Activated gamma-delta T cell (primary cell): ENCODE measurements around the gene CSAD.
"Not testable (repeated sequence)": the region's sequence is repeated elsewhere in the genome, so short reads cannot be mapped to it uniquely, and the experiment has no call there.

ENCODE experiments used
- DNase-seq: peaks from one replicate; lab custom pipeline; 2025; lab: John Stamatoyannopoulos, UW

Gene CSAD

DNA sequence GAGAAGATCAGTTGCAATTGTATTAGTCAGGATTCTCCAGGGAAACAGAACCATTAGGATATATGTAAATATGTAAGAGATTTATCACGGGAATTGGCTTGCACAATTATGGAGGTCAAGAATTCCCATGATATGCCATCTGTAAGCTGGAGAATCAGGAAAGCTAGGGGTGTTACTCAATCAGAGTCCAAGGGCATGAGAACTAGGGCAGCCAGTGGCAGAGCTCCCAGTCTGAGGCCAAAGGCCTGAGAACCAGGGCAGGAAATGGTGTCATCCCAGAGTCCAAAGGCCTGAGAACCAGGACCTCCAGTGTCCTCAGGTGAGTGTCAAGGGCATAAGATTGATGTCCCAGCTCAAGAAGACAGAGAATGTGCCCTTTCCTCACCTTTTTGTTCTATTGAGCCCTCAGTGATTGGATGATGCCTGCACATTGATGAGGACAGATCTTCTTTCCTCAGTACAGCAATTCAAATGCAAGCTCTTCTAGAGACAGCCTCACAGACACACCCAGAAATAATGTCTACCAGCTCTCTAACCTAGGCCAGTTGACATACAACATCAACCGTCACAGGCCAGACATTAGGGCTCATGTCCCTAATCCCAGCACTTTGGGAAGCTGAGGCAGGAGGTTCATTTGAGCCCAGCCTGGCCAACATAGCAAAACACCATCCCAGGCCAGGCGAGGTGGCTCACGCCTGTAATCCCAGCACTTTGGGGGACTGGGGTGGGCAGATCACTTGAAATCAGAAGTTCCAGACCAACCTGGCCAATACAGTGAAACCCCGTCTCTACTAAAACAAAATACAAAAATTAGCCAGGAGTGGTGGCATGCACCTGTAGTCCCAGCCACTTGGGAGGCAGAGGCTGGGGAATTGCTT is 35.1 kb downstream of the CSAD start:
- DNase-seq = no peak

DNA sequence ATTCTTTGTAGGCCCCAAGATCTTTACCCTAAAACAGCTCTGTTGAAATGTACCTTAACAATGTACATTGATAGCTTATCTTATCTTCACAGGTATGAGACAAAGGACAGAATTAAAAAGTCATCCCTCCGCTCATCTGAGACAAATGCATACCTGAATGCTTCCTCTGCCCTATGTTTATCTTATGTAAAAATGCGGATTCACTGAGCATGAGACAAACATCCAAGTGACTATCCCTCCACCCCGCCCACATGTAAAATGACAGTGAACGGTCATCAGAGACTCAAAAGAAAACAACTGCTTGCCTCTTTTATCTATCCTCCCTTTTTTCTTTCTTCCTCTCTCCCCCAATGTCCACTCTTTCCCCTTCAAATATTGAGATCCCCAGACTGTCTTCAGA is 37.4 kb downstream of the CSAD start:
- no peak for DNase-seq

DNA sequence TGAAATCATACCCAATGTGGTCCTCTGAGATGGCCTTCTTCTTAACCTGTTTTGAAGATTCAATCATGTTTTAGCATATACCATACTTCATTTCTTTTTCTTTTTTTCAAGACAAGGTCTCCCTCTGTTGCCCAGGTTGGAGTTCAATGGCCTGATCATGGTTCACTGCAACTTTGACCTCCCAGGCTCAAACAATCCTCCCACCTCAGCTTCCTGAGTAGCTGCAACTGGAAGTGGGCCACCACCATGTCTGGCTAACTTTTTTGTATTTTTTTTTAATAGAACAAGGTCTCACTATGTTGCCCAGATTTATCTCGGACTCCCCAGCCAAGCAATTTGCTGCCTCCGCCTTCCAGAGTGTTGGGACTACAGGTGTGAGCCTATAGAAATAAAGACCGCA is 47.0 kb downstream of the CSAD start:
- DNase-seq = no peak

DNA sequence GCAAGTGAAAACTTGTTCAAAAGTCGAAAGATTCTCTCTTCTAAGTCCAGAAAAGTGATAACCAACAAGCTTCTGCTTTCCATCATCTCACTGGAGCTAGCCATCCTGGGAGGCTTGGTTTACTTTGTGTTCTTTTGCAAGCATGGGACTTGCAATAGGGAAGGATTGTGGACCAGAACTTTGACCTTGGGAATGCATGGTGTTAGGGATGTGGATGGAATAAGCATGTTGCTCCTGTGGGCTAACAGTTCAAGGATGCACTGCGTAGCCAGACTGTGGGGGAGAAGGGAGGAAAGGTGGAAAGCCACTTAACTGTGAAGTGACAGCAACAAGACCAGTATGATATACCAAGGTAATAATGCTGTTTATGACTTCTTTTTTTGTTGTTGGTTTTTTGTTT is 48.9 kb downstream of the CSAD start:
- no peak for DNase-seq

DNA sequence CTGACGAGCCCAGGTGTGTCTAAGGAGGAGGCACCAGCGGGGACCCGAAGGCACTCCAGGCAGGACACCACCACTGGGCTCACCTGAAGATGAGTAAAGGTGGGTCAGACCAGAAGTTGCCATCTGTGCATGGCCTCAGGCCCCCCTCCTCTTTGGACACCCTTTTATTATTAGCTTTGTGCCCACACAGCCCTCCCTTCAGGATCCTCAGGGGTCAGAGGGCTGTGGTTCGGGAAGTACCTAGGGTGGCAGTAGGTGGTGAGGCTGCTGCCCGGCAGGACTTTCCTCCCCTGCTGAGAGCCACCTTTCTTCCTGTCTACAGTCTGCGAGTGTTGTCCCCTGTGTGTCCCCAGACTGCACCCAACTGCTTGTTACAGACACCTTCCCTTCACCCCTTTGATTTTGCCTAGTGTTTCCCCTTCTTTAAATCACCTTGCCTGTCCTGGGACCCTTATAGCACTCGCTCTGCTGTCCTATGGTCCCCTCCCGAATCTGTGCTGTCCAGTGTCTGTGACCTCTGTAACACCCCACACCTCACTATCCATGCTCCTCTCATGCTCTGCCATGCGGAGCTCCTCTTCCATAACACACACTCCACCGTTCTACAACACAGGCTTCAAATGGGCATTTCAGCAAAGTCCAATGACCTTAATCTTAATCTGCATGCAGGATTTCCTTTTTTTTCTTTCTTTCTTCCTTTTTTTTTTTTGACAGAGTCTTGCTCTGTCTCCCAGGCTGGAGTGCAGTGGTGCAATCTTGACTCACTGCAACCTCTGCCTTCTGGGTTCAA is 51.8 kb downstream of the CSAD start:
- no peak for DNase-seq

DNA sequence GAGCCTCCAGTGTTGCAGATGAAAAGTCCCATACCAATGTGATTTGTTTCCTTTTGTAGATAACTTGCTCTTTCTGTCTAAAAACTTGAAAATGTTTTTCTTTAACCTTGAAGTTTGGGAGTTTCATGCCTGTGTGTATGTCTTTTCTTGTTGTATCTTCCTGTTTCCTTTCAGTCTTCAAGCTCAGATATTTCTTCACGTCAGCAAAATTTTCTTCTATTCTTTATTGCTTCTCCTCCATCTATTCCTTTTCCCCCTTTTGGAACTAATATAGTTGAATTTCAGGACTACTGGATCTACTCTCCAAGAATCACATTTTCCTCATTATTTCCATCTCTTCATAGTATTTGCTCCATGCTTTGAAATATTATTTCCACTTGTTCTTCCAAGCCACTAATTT is 53.6 kb downstream of the CSAD start:
- no peak for DNase-seq

DNA sequence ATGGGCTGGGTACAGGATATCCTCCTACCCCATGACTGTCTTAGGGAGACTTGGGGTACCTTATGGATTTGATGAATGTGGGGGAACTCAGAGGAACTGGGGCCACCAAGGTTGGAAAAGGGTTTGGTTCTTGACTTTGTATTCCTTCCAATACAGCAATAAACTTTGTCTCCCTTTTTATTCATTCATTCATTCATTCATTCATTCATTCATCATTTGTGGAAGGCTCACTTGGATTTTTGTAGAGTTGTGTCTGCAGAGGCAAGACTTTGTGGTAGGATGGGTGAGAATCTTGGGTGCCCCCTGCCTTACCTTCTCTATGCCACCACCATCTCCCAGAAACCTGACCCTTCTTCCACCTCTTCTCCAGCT is 56.4 kb downstream of the CSAD start:
- no peak for DNase-seq

DNA sequence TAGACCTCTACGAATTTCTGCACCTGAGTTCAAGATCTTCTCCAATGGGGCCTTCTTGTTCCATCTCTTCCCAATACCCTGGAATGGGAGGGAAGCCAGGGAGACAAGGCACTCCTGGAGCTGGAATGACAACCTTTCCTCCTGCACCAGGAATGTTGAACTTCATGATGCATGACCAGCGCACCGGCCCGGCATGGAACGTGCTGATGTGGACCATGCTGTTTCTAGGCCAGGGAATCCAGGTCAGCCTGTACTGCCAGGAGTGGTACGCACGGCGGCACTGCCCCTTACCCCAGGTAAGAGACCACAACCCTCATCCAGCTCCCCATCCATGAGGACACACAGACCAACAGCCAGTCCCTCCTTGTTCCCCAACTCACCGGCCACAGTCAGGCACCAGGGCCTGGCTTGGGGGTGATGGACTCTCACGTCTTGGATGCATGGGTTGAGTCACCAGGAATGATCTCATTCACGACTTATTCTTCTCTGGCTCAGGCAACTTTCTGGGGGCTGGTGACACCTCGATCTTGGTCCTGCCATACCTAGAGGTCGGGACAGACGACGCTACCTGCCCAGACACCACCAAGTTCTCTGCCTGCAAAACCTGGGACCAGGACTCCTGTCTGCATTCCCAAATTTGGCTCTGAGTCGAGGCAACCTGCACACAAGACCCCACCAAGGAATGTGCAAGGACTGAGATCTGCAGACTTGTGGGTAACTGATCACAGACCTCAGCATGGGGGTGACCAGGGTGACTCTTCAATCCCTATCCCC is 57.0 kb downstream of the CSAD start:
- no peak for DNase-seq

DNA sequence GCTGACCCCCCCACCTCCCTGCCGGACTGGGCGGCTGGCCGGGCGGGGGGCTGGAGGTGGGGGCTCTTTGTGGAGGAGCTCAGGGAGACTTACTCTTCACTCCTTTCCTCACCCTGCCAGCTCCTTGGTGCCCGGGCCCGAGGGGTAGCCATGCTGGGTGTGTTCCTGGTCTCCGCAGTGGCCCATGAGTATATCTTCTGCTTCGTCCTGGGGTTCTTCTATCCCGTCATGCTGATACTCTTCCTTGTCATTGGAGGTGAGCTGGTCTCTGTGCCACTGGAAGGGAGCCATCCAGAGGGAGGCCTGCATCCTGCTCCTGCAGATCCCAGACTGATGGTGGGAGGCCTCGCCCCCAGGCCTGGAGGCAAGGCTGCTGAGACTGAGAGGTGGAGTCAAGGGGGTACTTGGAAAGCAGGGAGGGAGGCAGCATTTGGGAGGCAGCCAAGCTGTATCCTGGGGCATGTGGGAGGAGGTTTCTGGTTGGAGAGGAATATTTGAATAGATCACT is 57.7 kb downstream of the CSAD start:
- DNase-seq = no peak

DNA sequence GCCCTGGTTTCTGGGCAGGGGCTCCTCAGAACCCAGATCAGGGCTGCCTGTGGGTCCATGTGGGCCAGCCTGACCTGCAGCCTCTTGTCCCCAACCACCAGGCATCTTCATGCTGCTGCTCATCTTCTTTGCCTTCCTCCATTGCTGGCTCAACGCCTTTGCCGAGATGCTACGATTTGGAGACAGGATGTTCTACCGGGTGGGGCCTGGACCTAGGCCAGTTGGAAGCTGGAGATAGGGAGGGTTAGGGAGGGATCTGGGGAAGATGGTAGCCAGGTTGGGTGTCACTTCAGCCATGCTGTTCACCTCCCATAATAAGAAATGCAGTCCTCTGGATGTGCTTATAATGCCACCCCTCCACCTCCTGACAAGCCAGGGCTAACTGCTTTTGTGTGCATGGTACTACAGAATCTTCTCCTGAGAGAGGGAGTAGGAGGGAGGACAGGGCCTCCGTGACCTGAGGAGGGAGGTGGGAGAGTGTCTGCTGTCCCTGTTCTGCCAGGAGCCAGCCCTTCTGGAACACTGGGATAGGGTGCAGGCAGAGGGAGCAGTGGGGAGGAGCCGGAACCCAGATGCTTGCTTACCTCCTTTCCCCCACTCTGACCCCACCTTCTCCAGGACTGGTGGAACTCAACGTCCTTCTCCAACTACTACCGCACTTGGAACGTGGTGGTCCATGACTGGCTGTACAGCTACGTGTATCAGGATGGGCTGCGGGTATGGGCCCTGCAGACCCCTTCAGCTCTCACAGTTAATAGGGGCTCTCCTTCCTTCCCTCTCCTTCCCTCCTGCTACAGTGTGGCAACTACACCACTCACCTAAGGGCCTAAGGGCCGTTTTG is 59.8 kb downstream of the CSAD start:
- no peak for DNase-seq

DNA sequence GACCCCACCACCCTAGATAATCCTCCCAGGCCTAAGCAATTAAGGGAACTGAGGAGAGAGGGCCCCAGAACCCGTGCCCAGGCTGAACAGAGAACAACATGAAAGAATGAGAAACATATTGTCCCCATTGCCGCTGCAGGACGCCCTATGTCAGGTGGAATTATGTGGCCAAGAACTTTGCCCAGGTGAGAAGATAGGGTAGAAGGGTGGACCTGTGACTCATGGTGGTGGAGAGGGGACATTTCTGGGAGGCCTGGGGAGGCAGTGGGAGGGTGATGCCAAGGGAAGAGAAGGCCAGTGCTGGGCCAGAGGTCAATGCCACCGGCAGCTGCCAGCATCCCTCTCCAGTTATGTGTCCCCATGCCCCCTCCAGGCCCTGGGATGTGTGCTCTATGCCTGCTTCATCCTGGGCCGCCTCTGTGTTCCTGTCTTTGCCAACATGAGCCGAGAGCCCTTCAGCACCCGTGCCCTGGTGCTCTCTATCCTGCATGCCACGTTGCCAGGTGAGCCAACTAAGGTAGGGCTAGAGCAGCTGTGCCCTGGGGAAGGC is 61.9 kb downstream of the CSAD start:
- DNase-seq = no peak

DNA sequence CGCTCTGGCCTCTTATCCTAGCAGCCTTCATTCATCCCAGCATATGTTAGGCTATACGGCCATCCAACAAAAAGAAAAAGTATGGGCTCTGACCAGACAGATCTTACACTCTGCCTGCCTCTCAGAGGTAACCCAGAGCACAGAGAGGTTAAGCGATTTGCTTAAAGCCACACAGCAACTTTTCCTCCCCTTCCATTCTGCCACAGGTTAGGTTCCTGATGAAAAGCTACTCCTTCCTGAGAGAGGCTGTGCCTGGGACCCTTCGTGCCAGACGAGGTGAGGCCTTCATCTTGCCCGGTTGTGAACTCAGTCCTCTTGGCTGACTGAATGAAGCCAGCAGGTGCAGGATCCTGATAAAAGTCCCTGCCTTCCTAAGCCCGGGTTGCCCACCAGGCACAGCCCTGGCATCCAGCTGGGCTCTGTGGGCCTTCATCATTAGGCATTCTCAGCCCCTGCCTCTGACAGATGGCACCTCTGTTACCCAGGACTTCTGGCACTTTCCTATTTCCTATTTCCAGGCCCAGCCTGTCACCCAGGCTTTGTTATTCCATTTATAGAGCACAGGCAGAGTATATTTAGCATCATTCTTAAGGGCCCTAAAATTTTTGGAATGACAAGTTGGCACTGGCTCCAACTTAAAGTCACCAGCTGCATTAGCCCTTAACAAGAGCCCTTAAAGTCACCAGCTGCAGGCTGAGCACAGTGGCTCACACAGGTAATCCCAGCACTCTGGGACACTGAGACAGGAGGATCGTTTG is 64.7 kb downstream of the CSAD start:
- DNase-seq = no peak

DNA sequence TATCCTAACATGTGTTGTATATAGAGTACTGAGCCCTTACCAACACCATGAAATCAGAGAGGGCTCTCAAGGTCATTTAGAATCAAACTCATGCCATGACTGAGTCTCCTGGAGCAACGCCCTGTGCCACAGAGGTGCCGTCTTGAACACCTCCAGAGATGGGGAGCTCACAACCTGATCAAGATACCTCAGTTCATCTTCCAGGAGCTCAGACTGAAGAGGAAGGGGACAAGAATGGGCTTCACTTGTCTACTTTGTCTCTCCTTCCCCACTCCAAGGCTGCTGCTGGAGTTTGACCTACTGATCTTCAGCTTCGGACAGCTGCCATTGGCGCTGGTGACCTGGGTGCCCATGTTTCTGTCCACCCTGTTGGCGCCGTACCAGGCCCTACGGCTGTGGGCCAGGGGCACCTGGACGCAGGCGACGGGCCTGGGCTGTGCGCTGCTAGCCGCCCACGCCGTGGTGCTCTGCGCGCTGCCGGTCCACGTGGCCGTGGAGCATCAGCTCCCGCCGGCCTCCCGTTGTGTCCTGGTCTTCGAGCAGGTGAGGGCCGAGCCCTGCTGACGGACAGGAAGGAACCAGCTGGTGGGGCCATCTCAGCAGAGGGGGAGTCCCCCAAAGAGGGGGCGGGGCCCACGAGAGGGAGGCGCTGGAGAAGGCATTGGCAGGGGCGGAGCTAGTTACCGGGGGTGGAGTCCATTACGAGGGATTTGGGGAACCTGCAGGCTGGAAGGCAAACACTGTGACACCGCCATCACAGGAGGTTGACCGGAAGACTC is 65.4 kb downstream of the CSAD start:
- no peak for DNase-seq

DNA sequence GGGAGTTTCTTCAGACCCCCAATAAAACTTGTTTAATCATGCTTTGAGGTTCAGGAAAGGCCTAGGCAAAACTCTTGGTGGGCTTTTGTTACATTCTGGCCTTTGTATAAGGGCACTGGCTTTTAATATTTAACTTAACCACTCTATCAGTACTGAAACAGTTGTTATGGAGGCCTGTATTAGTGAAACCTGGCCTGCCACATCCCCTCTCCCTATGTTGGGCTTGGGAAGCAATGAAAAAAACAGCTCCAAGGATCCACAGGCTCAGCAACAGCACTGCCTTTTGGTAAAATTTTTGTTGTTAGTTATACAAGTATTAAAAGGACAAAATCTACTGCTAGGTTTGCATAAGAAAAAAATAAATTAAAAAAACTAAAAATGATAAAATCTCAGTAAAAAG is 66.8 kb downstream of the CSAD start:
- DNase-seq = no peak

DNA sequence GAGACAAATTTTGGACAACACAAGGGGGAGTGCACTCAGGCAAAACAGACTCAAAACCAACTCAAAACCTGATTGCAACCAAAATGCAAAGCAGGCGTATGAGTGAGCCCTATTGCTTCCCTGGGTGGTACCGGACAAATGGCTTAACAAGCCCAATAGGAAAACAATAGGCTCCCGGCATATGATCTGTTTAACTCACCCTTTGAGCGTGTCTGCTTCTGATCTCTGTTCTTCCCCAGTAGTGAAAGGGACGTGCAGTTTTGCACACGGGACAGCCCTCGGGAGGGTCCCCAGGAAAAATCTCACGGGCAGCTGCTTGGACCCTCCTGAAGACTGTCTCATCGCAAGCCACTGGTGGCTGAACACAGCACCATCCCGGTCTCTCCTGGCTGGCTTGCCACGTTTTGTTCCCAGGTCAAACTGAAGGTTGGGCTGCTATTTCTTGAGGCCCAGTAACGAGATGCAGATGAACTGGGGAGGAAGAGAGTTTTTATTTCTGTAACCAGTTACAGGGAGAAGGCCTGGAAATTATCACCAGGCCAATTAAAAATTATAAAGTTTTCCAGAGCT is 67.5 kb downstream of the CSAD start:
- DNase-seq = no peak

DNA sequence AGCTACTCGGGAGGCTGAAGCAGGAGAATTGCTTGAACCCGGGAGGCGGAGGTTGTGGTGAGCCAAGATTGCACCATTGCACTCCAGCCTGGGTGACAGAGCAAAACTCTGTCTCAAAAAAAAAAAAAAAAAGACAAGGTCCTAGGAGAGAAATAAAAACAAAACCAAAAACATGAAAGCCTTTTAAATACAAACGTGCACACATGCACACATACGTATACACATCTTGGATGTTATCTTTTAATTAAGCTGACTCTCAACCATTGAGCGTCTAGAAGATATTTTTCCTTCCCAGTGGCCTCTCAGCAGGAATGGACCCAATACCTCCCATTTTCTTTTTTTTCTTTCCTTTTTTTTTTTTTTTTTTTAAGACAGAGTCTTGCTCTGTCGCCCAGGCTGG is 68.3 kb downstream of the CSAD start:
- not testable (repeated sequence) for DNase-seq
